Measurements from ENCODE around the gene PSMD2. TPM values are rescaled to one million over a fixed set of nuclear protein-coding genes. Genes with fewer than 3 reads are reported as not detected.

The PSMD2 gene
- polyA plus RNA-seq, 4 donors = 211 to 228 (median 220) TPM

GRCh38 chr3:184354121-184354728 is 55.2 kb downstream of the PSMD2 start:
- DNase-seq (ENCODE audit: low read depth in 4 of 4, low spot score in 2 of 4) = no peak

GRCh38 chr3:184354754-184355153 is 55.7 kb downstream of the PSMD2 start:
- no peak for DNase-seq (ENCODE audit: low read depth in 4 of 4, low spot score in 2 of 4)

GRCh38 chr3:184355261-184356040 is 56.4 kb downstream of the PSMD2 start:
- DNase-seq (ENCODE audit: low read depth in 4 of 4, low spot score in 2 of 4) = no peak

- no peak for DNase-seq (ENCODE audit: low read depth in 4 of 4, low spot score in 2 of 4)
Observed at GRCh38 chr3:184357248-184358123, 58.4 kb downstream of the PSMD2 start.

GRCh38 chr3:184358124-184358767 is 59.2 kb downstream of the PSMD2 start:
- no peak for DNase-seq (ENCODE audit: low read depth in 4 of 4, low spot score in 2 of 4)

Other genes with a start within 250 kb of the PSMD2 start
- not detected for gene HTR3C, start 246.2 kb upstream of the PSMD2 start, polyA plus RNA-seq (ENCODE audit: insufficient read length in 4 of 4)
- gene HTR3E, start 202.2 kb upstream of the PSMD2 start, polyA plus RNA-seq (ENCODE audit: insufficient read length in 4 of 4) = not detected
- gene EIF2B5, start 163.9 kb upstream of the PSMD2 start, polyA plus RNA-seq (ENCODE audit: insufficient read length in 4 of 4) = 10 to 100 TPM; 42.7 to 57.6 (median 52.9) TPM
- gene DVL3, start 143.9 kb upstream of the PSMD2 start, polyA plus RNA-seq (ENCODE audit: insufficient read length in 4 of 4) = 100 to 1,000 TPM in 1 of 4 donors, 10 to 100 TPM in 3; 61.3 to 108 (median 82.1) TPM
- 100 to 1,000 TPM; 337 to 397 (median 345) TPM for gene AP2M1, start 124.4 kb upstream of the PSMD2 start, polyA plus RNA-seq (ENCODE audit: insufficient read length in 4 of 4)
- gene ABCF3, start 113.0 kb upstream of the PSMD2 start, polyA plus RNA-seq (ENCODE audit: insufficient read length in 4 of 4) = 10 to 100 TPM; 52.0 to 70.9 (median 65.5) TPM
- gene VWA5B2, start 69.7 kb upstream of the PSMD2 start, polyA plus RNA-seq (ENCODE audit: insufficient read length in 4 of 4) = 1 to 10 TPM; 1.8 to 2.8 (median 2.2) TPM
- 10 to 100 TPM; 29.1 to 40.4 (median 34.3) TPM for gene ALG3, start 50.3 kb upstream of the PSMD2 start, polyA plus RNA-seq (ENCODE audit: insufficient read length in 4 of 4)
- 1 to 10 TPM; 2.3 to 3.8 (median 2.8) TPM for gene EEF1AKMT4, start 49.6 kb upstream of the PSMD2 start, polyA plus RNA-seq (ENCODE audit: insufficient read length in 4 of 4)
- under 1 TPM; 0.13 to 0.36 (median 0.22) TPM for gene CAMK2N2, start 37.7 kb upstream of the PSMD2 start, polyA plus RNA-seq (ENCODE audit: insufficient read length in 4 of 4)
- under 1 TPM in 2 of 4 donors, not detected in 2; 0.08 to 0.14 TPM for gene ECE2, start 23.2 kb upstream of the PSMD2 start, polyA plus RNA-seq (ENCODE audit: insufficient read length in 4 of 4)
- gene EIF4G1, start 15.4 kb downstream of the PSMD2 start, polyA plus RNA-seq (ENCODE audit: insufficient read length in 4 of 4) = 100 to 1,000 TPM; 161 to 227 (median 197) TPM
- gene FAM131A, start 38.4 kb downstream of the PSMD2 start, polyA plus RNA-seq (ENCODE audit: insufficient read length in 4 of 4) = 10 to 100 TPM in 3 of 4 donors, 1 to 10 TPM in 1; 9.7 to 15.8 (median 13.0) TPM
- 10 to 100 TPM; 10.2 to 16.3 (median 13.3) TPM for gene CLCN2, start 62.4 kb downstream of the PSMD2 start, polyA plus RNA-seq (ENCODE audit: insufficient read length in 4 of 4)
- 100 to 1,000 TPM in 2 of 4 donors, 10 to 100 TPM in 2; 81.9 to 120 (median 101) TPM for gene POLR2H, start 62.5 kb downstream of the PSMD2 start, polyA plus RNA-seq (ENCODE audit: insufficient read length in 4 of 4)
- 1 to 10 TPM; 2.0 to 2.7 (median 2.5) TPM for gene THPO, start 79.0 kb downstream of the PSMD2 start, polyA plus RNA-seq (ENCODE audit: insufficient read length in 4 of 4)
- gene CHRD, start 80.8 kb downstream of the PSMD2 start, polyA plus RNA-seq (ENCODE audit: insufficient read length in 4 of 4) = 10 to 100 TPM; 12.8 to 17.3 (median 14.1) TPM